Upper lobe of right lung (tissue), 1 donor: ENCODE measurements around the gene FRS3. TPM values are rescaled to one million over a fixed set of nuclear protein-coding genes. Genes with fewer than 3 reads are reported as not detected.

Experiments
- ATAC-seq: fragments of 200-7000 bp; cut with Tn5 transposase; one replicate; pipeline ENCODE4 v1.9.1; 2020; ENCODE audit warnings: mild to moderate bottlenecking, moderate library complexity
- DNase-seq: peaks from one replicate; pipeline ENCODE4 v3.0.0-alpha.2; 2020
- H3K27ac ChIP-seq: fragments of 200-600 bp; one replicate; pipeline ENCODE4 v1.8.0; 2022
- H3K27me3 ChIP-seq: fragments of 200-600 bp; one replicate; pipeline ENCODE4 v1.8.0; 2022; ENCODE audit warnings: mild to moderate bottlenecking
- H3K36me3 ChIP-seq: fragments of 200-600 bp; one replicate; pipeline ENCODE4 v1.8.0; 2022
- H3K4me1 ChIP-seq: fragments of 200-600 bp; one replicate; pipeline ENCODE4 v1.8.0; 2022
- H3K4me3 ChIP-seq: fragments of 200-600 bp; one replicate; pipeline ENCODE4 v1.8.0; 2022; ENCODE audit warnings: mild to moderate bottlenecking
- H3K9me3 ChIP-seq: fragments of 200-600 bp; one replicate; pipeline ENCODE4 v1.8.0; 2022
- CTCF ChIP-seq: fragments of 200-600 bp; IDR thresholded peaks from one replicate; pipeline ENCODE4 v1.8.0; 2022; ENCODE audit warnings: antibody characterized with exemption
- intact Hi-C: fragments of 100-400 bp; cut with DNase I; formaldehyde crosslinking; loops from one replicate; pipeline ENCODE4 v1.11.0; 2022
- total RNA-seq: library from RNA; stranded (reverse); fragmentation: NEBNext Ultra II Directional; extraction: Animal tissue kit (Norgen Biotek cat#: 25700); gene quantifications from one replicate; pipeline ENCODE4 v1.2.1, GENCODE V29; 2021
- donor health status: DM: no; HTN: yes; CAD: no; lungs with severe emphysema.

The FRS3 gene
- total RNA-seq, 1 donor from 2014 or later = 8.5 TPM

- Histone ChIP-seq H3K9me3 (no peaks in the 10 kb centered on the region), H3K27me3 (no peaks in the 10 kb centered on the region), H3K27ac (peak within 1 kb of the TSS; percentile 53), H3K36me3 (no peaks in the 10 kb centered on the region), H3K4me1 (no peaks in the 10 kb centered on the region), H3K4me3 (peak within 1 kb of the TSS; percentile 25)
- DNase-seq = no peak
- TF ChIP-seq CTCF = no peak
- ATAC-seq = peak; percentile 79
- intact Hi-C loops = no loop called here
Measured at GRCh38 chr6:41747256-41748101, 32.2 kb downstream of the FRS3 start, which contains the start of gene PGC. Gene PGC, minus strand, starts transcription at chr6:41747397. Its CDS starts 63 bp downstream, at chr6:41747334.

- TF ChIP-seq CTCF = no peak
- Histone ChIP-seq H3K4me3 (peak overlapping the region; percentile 25), H3K27ac (peak overlapping the region; percentile 51), H3K9me3 (no peaks in the 10 kb centered on the region), H3K27me3 (no peaks in the 10 kb centered on the region), H3K4me1 (no peaks in the 10 kb centered on the region), H3K36me3 (no peaks in the 10 kb centered on the region)
- no peak for DNase-seq
- intact Hi-C loops = no loop called here
- no peak for ATAC-seq
Measured at GRCh38 chr6:41746107-41746506, 33.6 kb downstream of the FRS3 start.

- TF ChIP-seq CTCF = no peak
- intact Hi-C loops = no loop called here
Measured at GRCh38 chr6:41744236-41744787, 35.4 kb downstream of the FRS3 start.

GRCh38 chr6:41743406-41744235 lies 36.1 kb downstream of the FRS3 start:
- no peaks in the 10 kb centered on the region for H3K4me1 ChIP-seq
- no peaks in the 10 kb centered on the region for H3K27me3 ChIP-seq
- intact Hi-C loops = no loop called here
- no peak for TF ChIP-seq CTCF
- H3K9me3 ChIP-seq = no peaks in the 10 kb centered on the region
- DNase-seq (no peak), ATAC-seq (no peak)
- peak overlapping the region; percentile 14 for H3K4me3 ChIP-seq
- no peaks in the 10 kb centered on the region for H3K36me3 ChIP-seq
- no peak overlapping the region for H3K27ac ChIP-seq

More at GRCh38 chr6:41744236-41744787, 35.4 kb downstream of the FRS3 start:
- Histone ChIP-seq H3K36me3 (no peaks in the 10 kb centered on the region), H3K27me3 (no peaks in the 10 kb centered on the region), H3K27ac (no peak overlapping the region), H3K4me1 (no peaks in the 10 kb centered on the region), H3K9me3 (no peaks in the 10 kb centered on the region), H3K4me3 (peak overlapping the region; percentile 14)
- DNase-seq (no peak), ATAC-seq (no peak)

- no peak for DNase-seq
- Histone ChIP-seq H3K36me3 (no peaks in the 10 kb centered on the region), H3K4me3 (no peak overlapping the region), H3K4me1 (no peaks in the 10 kb centered on the region), H3K9me3 (no peaks in the 10 kb centered on the region), H3K27ac (no peak overlapping the region), H3K27me3 (no peaks in the 10 kb centered on the region)
- ATAC-seq = no peak
- intact Hi-C loops = no loop called here
- TF ChIP-seq CTCF = no peak
Measured at GRCh38 chr6:41741625-41742490, 37.8 kb downstream of the FRS3 start.
